Muscle layer of duodenum (tissue), 2 donors: ENCODE measurements around the gene IZUMO2.

Experiments used
- H3K27ac ChIP-seq: one replicate; pipeline ENCODE4 v1.7.0; 2013; ENCODE audit warnings: mild to moderate bottlenecking, low read length
- H3K27me3 ChIP-seq: one replicate; pipeline ENCODE4 v1.7.0; 2013; ENCODE audit warnings: low read depth, mild to moderate bottlenecking, control low read depth, low read length
- H3K36me3 ChIP-seq, 2 donors: one replicate each; pipeline ENCODE4 v1.7.0; 2013; ENCODE audit warnings: low read length in 2 of 2, control low read depth in 1 of 2, mild to moderate bottlenecking in 1 of 2; ENCODE audit not compliant: insufficient read depth in 2 of 2, control insufficient read depth in 1 of 2
- H3K4me1 ChIP-seq, 2 donors: one replicate each; pipeline ENCODE4 v1.7.0; 2013; ENCODE audit warnings: low read length in 2 of 2, mild to moderate bottlenecking in 2 of 2, control low read depth in 1 of 2, moderate library complexity in 1 of 2; ENCODE audit not compliant: insufficient read depth in 2 of 2, control insufficient read depth in 1 of 2
- H3K4me3 ChIP-seq, 2 donors: one replicate each; pipeline ENCODE4 v1.7.0; 2013; ENCODE audit warnings: low read length in 2 of 2, low read depth in 1 of 2, mild to moderate bottlenecking in 1 of 2
- H3K9me3 ChIP-seq, 2 donors: one replicate each; pipeline ENCODE4 v1.7.0; 2013; ENCODE audit warnings: low read length in 2 of 2, control low read depth in 1 of 2, mild to moderate bottlenecking in 1 of 2; ENCODE audit not compliant: control insufficient read depth in 1 of 2
- donor health status: healthy.

Gene IZUMO2

DNA sequence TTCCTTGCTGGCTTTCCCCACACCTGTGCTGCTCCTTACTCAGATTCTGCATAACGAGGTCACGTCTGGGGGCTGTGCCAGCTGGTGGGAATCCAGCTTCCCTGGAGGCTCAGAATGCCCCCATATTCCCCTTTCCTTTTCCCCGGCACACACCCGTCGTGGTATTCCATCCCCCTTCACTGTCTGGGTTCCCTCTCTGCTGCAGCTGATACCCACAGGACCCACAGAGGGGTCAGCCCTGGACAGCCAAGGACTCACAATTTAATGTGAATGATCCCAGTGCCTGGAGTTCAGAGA, 36.1 kb upstream of the IZUMO2 start:
- Histone ChIP-seq H3K9me3 (no peaks in the 10 kb centered on the region), H3K4me1 (peaks cover 0 to 20% of the 10 kb centered on the region in 2 donors), H3K27ac (no peak overlapping the region), H3K36me3 (no peaks in the 10 kb centered on the region), H3K4me3 (no peak overlapping the region), H3K27me3 (peaks cover 18% of the 10 kb centered on the region)

GRCh38 chr19:50198431-50199258, 35.6 kb upstream of the IZUMO2 start:
- no peak overlapping the region for H3K27ac ChIP-seq

GRCh38 chr19:50197348-50197747, 34.3 kb upstream of the IZUMO2 start:
- Histone ChIP-seq H3K27me3 (peaks cover 8% of the 10 kb centered on the region), H3K4me1 (peaks cover 0 to 10% of the 10 kb centered on the region in 2 donors), H3K4me3 (no peak overlapping the region), H3K9me3 (no peaks in the 10 kb centered on the region), H3K36me3 (no peaks in the 10 kb centered on the region), H3K27ac (no peak overlapping the region)

More at GRCh38 chr19:50198431-50199258, 35.6 kb upstream of the IZUMO2 start:
- peaks cover 0 to 17% of the 10 kb centered on the region in 2 donors for H3K4me1 ChIP-seq
- H3K36me3 ChIP-seq, result no peaks in the 10 kb centered on the region
- H3K4me3 ChIP-seq, result no peak overlapping the region
- H3K27me3 ChIP-seq, result peaks cover 16% of the 10 kb centered on the region
- no peaks in the 10 kb centered on the region for H3K9me3 ChIP-seq

- Histone ChIP-seq H3K9me3 (no peaks in the 10 kb centered on the region), H3K4me3 (no peak overlapping the region), H3K27ac (no peak overlapping the region), H3K27me3 (peaks cover 6% of the 10 kb centered on the region), H3K36me3 (no peaks in the 10 kb centered on the region), H3K4me1 (peaks cover 0 to 10% of the 10 kb centered on the region in 2 donors)
Observed at GRCh38 chr19:50196322-50196932, 33.3 kb upstream of the IZUMO2 start.

DNA sequence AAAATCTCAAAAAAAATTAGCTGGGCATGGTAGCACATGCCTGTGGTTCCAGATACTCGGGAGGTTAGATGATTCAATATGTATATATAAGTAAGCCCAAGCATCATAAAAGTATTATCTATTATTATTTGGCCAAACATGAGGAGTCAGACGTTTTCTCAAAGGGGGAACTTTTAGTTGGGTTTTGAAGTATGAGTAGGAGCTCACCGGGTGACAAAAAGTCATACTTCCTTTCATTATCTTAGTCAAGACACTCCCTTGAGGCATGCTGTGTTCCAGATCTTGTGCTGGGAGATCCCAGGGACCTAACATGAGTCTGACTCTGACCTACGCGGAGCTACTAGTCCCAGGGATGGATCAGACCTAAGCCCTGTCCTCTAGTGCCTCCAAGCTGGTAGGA, 32.1 kb upstream of the IZUMO2 start:
- Histone ChIP-seq H3K9me3 (no peaks in the 10 kb centered on the region), H3K36me3 (no peaks in the 10 kb centered on the region), H3K4me3 (no peak overlapping the region), H3K4me1 (peaks cover 3 to 10% of the 10 kb centered on the region in 2 donors), H3K27me3 (no peaks in the 10 kb centered on the region), H3K27ac (no peak overlapping the region)

- no peak overlapping the region for H3K27ac ChIP-seq
- H3K36me3 ChIP-seq, result no peaks in the 10 kb centered on the region
- H3K9me3 ChIP-seq, result no peaks in the 10 kb centered on the region
- peaks cover 0 to 3% of the 10 kb centered on the region in 2 donors for H3K4me1 ChIP-seq
- no peaks in the 10 kb centered on the region for H3K27me3 ChIP-seq
- no peak overlapping the region for H3K4me3 ChIP-seq
Observed at GRCh38 chr19:50192463-50193211, 29.6 kb upstream of the IZUMO2 start.

DNA sequence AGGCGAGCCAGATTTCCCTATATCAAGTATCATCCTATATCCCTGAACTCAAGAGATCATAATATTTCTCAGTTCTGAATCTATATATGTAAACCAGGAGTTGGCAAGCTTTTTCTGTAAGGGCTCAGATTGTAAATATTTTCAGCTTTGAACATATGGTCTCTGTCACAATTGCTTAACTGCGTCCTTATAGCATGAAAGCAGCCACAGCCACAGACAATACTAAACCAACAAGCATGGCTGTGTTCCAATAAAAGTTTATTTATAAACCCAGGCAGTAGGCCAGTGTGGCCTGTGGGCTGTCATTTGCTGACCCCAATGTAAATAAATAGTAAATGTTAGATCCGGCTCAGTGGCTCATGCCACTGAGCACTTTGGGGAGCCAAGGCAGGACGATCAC, 28.1 kb upstream of the IZUMO2 start:
- Histone ChIP-seq H3K4me3 (no peak overlapping the region), H3K27ac (peak overlapping the region; percentile 39), H3K9me3 (no peaks in the 10 kb centered on the region), H3K36me3 (no peaks in the 10 kb centered on the region), H3K4me1 (peaks cover 0 to 3% of the 10 kb centered on the region in 2 donors), H3K27me3 (no peaks in the 10 kb centered on the region)

DNA sequence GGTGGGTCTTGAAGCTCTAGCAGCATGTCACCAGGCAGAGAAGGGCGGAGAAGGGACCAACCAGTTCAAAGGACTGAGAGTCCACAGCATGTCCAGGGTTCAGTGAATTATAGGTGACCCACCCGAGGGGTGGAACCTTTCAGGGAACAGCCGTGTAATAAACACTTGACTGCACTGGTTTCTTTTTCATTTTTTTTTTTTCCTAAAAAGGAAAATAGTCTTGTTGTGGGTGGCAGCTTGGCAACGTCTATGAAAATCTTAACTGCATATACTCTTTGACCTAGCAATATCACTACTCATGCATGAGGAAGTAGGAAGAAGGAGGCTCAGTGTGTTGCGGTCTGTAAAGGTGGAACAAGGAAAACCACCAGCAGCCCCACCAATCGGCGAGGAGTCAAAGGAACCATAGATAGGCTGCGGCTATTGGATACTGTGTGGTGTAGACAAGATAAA, 27.4 kb upstream of the IZUMO2 start:
- Histone ChIP-seq H3K4me3 (no peak overlapping the region), H3K27ac (peak overlapping the region; percentile 86), H3K36me3 (no peaks in the 10 kb centered on the region), H3K9me3 (no peaks in the 10 kb centered on the region), H3K4me1 (peaks cover 0 to 3% of the 10 kb centered on the region in 2 donors), H3K27me3 (no peaks in the 10 kb centered on the region)

- Histone ChIP-seq H3K9me3 (no peaks in the 10 kb centered on the region), H3K4me3 (peak overlapping the region in 1 of 2 donors; percentile 50), H3K27me3 (no peaks in the 10 kb centered on the region), H3K4me1 (peaks cover 0 to 3% of the 10 kb centered on the region in 2 donors), H3K27ac (peak overlapping the region; percentile 86), H3K36me3 (no peaks in the 10 kb centered on the region)
Observed at GRCh38 chr19:50189331-50189730, 26.2 kb upstream of the IZUMO2 start.

DNA sequence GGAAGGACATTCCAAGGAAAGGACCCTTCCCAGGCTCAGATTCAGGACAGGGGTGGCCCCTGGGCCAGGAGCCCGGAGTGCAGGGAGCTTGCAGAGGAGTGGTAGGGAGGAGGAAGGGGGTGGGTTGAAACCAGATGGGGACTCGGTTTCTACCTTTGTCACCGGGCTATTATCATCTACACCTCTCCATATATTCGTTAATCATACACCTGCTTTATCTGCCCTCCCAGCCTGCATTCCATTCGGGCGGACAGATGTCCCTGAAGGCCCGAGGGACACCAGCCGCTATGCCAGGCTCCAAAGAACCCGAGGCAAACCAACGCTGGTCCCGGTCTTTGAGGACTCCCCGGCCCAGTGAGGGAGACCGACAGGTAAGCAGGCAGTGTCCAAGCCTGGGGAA, 24.9 kb upstream of the IZUMO2 start:
- no peaks in the 10 kb centered on the region for H3K36me3 ChIP-seq
- peaks cover 0 to 3% of the 10 kb centered on the region in 2 donors for H3K4me1 ChIP-seq
- no peak overlapping the region for H3K4me3 ChIP-seq
- no peaks in the 10 kb centered on the region for H3K27me3 ChIP-seq
- peak overlapping the region; percentile 63 for H3K27ac ChIP-seq
- H3K9me3 ChIP-seq, result no peaks in the 10 kb centered on the region

GRCh38 chr19:50184196-50184595, 21.1 kb upstream of the IZUMO2 start:
- Histone ChIP-seq H3K4me1 (no peaks in the 10 kb centered on the region), H3K36me3 (no peaks in the 10 kb centered on the region), H3K9me3 (peaks cover 0 to 3% of the 10 kb centered on the region in 2 donors), H3K27me3 (no peaks in the 10 kb centered on the region), H3K4me3 (no peak overlapping the region), H3K27ac (no peak overlapping the region)
